Activated T-helper 1 cell treated with anti-CD3 and anti-CD28 coated beads, Interleukin-2, amount 50 U/mL, for 16 hours (primary cell): Measurements from ENCODE around the gene CAVIN4.

Experiments used
- DNase-seq, 2 donors: peaks; one replicate each; pipeline ENCODE4 v3.0.0-alpha.2; 2020; ENCODE audit warnings: low read depth in 1 of 2, low spot score in 1 of 2

CAVIN4 gene

DNA sequence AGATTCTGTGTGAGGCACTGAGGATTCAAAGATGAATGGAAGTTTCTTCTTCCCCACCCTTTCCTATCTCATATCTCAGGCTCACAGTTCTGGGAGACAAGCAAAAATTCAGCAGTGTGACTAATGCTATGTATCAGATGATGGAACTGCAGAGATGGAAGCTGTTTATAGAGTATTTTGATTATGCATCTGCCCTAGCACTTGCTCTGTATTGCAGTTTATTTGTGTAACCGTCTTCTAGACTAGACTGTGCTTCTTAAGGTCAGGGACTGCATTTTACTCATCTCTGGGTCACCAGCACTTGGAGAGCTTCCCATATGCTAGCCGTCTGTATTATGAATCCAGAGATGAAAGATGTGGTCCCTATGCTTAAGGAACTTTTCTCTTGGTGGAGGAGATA lies 12.6 kb downstream of the CAVIN4 start:
- DNase-seq: no peak

GRCh38 chr9:100591139-100591538 lies 13.3 kb downstream of the CAVIN4 start:
- DNase-seq: no peak

DNA sequence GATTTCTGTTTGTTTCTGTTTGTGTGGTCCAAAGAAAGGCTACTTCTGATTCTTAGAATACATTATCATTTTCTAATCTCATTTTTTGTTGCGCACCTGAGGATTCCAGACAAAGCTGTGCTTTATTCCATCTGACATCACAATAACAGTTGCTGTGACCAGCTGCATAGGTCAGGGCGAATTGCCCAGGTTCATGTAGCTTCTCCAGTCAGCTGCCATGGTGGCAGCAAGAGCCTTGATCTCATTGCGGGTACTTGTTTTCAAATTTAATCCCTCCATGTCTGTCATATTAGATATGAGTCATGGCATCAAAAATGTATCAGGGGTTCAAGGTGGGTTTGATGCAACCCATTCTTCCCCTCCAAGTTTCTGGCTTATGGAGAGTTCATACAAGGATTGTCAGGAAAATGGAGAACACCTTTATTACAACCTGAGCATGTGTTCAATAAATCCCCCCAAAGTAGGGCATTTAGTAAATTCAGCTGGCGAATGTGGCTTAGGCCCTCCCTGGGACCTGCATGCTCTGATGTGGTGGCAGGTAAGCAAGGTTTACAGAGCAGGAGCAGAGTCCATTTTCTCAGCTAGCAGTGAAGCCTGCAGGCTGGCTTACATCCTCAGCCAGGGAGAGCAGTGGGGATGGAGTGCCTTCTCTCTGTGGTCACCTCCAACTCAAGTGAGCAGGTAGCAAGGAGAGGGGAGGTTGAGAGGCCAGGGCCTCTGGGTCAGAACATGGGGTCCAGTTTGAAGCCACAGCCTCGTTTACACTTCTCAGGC lies 13.9 kb downstream of the CAVIN4 start:
- DNase-seq: no peak

DNA sequence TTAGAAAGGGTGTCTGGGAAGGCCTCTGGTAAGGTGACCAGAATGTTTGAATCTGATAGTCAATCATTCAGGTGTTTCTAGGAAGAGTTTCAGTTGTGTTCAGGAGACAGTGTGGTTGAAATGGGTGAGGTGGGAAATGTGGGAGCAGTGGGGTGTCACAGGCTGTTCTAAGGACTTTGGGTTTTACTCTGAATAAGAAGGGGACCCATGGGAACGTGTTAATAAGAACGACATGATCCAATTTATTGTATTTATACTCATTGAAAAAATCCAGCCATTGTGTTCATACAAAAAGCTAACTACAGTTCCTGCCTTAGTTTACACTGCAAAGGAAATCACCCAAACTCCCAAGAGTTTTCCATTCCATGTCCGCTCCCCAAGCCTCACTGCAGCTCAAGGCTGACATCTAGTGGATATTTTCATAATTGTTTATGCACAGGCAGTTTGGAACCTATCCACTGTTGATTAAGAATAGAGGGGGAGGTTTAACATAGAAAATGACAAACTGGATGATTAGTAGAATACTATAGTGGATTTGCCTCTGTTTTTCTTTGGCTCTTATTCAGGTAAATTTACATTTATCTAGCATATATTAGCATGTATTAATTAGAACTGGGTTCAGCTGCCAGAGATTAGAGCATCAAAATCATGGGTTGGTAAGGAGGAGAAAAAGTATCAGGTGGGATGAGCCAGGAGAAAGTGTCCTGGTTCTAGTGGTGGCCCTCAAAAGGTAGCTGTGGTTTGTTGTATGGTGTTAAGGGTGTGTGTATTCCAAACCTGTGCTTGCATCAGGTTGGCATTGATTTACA lies 17.7 kb downstream of the CAVIN4 start:
- no peak for DNase-seq

- DNase-seq: no peak
Measured at GRCh38 chr9:100597236-100597635, 19.4 kb downstream of the CAVIN4 start.

- peak; percentile 61 to 70 for DNase-seq
Measured at GRCh38 chr9:100598641-100599145, 20.8 kb downstream of the CAVIN4 start.

DNA sequence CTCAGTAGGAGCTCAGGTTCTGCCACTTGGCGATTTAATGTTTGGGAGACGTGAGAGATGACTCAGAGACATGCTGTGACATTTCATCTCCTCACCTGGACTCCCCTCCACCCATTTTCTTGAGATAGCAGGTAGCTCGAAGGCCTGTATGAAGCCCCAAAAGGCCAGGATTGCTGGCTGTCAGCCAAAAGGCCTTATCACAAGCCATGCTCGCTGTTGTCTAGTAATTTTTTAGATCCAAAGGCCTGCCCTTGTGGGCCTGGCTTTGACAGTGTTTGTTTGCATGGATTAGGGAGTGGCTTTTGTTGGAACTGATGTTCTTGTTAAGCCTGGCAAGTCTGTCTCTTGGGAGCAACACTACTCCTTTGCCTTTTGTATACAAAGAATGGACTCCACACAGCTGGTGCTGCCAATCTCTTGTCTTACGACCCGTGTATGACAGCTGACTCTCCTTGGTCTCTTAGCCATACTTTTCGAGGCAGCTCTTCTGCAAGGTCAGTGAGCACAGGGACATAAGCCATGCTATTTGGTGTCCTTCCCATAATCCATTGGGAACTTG lies 22.7 kb downstream of the CAVIN4 start:
- DNase-seq: no peak

DNA sequence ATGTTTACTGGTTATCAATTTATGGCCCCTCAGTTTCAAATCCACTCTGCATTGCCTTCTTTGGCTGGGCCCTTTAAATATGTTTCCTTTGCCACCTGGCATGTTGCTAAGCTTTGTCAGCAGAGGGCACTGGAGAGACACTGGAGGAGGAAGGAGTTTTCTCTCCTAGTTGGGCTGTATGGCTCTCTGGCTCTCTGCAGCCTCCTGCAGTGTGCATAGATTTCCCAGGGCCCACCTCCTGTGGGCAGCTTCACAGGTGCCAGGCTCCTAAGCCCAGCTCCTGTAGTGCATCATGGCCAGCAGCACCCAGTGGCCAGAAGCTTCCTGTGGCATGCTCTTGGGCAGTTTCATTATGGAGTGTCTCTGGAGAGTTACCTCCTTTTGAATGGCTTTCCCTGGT lies 23.3 kb downstream of the CAVIN4 start:
- DNase-seq: no peak

DNA sequence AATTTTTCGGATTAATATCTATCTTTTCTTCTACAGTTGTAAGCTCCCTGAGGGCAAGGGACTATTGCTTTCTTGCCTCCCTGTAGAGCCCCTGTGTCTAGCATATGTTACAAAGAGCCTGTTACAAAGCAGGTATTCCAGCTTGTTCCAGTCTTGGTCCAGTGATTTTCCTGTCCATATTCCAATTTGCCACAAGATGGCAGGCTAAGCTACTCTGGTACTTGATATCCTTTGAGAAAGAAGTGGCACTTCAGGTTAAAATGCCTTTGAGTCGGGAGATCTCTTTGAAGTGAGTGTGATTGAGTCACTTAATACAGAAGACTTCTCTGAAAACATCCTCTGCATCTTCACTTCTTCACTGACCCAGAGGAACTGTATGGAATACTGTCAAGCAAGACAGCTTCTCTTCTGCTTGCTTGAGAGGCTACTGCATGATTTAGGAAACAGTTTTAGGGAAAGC lies 24.5 kb downstream of the CAVIN4 start:
- DNase-seq: no peak

- DNase-seq: no peak
Measured at GRCh38 chr9:100605405-100605804, 27.5 kb downstream of the CAVIN4 start.

DNA sequence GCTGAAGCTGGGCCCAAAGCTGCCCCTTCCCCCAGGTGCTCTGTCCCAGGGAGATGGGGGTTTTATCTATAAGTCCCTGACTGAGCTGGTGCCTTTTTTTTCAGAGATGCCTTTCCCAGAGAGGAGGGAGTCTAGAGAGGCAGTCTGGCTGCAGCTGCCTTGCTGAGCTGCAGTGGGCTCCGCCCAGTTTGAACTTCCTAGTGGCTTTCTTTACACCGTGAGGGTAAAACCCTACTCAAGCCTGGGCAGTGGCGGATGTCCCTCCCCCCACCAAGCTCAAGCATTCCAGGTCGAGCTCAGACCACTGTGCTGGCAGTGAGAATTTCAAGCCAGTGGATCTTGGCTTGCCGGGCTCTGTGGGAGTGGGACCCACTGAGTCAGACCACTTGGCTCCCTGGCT lies 41.3 kb downstream of the CAVIN4 start:
- no peak for DNase-seq

DNA sequence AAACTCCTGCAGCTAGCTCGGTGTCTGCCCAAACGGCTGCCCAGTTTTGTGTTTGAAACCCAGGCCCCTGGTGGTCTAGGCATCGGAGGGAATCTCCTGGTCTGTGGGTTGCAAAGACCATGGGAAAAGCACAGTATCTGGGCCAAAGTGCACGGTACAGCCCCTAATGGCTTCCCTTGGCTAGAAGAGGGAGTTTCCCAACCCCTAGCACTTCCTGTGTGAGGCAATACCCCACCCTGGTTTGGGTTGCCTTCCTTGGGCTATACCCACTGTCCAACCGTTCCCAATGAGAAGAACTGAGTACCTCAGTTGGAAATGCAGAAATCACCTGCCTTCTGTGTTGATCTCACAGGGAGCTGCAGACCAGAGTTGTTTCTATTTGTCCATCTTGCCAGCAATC lies 41.8 kb downstream of the CAVIN4 start:
- DNase-seq: no peak

- DNase-seq: no peak
Measured at GRCh38 chr9:100623969-100624368, 46.1 kb downstream of the CAVIN4 start.

DNA sequence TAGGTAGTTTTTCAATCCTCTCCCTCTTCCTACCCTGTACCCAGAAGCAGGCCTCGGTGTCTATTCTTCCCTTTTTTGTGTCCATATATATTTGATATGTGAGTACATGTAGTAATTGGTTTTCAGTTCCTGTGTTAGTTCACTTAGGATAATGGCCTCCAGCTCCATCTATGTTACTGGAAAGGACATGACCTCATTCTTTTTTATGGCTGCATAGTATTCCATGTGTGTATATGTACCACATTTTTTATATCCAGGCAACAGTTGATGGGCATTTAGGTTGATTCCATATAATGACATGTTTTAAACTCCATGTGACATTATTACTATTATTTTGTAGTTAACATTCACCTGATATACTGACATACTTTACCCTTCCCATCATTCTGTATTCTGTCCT lies 49.1 kb downstream of the CAVIN4 start:
- DNase-seq: no peak

GRCh38 chr9:100637787-100638186 lies 59.9 kb downstream of the CAVIN4 start:
- DNase-seq: no peak
